ENCODE results near the gene KREMEN2.

DNA sequence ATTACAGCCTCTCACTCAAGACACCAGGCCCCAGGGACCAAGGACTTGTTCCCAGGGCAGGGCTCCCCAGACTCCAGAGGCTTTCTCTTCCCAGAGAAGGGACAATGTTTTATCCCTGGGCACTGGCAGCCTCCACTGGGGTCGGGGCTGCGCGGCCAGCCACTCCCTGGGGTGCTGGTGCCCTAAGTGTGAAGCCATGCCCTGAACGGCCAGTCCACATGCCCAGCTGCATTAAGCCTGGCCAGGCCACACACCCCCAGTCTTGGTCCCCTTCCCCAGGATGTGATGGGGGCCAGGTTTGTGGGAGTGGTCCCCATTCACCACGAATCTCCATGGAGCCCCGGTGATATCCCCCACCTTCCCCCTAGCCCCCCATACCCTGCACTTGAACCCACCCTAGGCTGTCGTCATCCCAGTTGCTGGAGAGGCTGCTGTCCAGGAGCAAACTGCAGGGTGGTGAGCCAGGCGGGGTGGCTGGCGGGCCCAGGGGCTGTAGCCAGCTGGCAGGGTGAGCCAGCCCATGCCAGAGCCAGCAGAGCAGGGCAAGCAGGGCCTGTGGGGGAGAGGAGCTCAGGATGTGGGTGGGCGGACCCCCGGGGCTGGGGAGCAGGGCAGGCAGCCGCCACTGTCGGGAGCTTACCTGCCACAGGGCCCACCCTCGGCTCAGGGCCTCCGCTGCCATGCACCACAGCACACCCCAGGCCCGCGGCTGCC, 9.7 kb downstream of the KREMEN2 start:
- no peak for TF ChIP-seq EZH2 (IDR thresholded peaks at IDR 0.05; ENCODE audit: borderline replicate concordance, low read depth, low read length, severe bottlenecking)
- TF ChIP-seq, protein P1, sequence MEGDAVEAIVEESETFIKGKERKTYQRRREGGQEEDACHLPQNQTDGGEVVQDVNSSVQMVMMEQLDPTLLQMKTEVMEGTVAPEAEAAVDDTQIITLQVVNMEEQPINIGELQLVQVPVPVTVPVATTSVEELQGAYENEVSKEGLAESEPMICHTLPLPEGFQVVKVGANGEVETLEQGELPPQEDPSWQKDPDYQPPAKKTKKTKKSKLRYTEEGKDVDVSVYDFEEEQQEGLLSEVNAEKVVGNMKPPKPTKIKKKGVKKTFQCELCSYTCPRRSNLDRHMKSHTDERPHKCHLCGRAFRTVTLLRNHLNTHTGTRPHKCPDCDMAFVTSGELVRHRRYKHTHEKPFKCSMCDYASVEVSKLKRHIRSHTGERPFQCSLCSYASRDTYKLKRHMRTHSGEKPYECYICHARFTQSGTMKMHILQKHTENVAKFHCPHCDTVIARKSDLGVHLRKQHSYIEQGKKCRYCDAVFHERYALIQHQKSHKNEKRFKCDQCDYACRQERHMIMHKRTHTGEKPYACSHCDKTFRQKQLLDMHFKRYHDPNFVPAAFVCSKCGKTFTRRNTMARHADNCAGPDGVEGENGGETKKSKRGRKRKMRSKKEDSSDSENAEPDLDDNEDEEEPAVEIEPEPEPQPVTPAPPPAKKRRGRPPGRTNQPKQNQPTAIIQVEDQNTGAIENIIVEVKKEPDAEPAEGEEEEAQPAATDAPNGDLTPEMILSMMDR (IDR thresholded peaks at IDR 0.05; ENCODE audit: extremely low read depth in 1 of 2, insufficient read depth in 1 of 2, low read depth in 1 of 2, low read length in 2 of 2): no peak
- no peak for TF ChIP-seq POLR2A (IDR thresholded peaks at IDR 0.05; ENCODE audit: low read depth, low read length)
- TF ChIP-seq, protein P2, sequence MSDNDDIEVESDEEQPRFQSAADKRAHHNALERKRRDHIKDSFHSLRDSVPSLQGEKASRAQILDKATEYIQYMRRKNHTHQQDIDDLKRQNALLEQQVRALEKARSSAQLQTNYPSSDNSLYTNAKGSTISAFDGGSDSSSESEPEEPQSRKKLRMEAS (IDR thresholded peaks at IDR 0.05; ENCODE audit: insufficient read depth, insufficient read length): no peak
- no peak for TF ChIP-seq MYC (IDR thresholded peaks at IDR 0.05; ENCODE audit: low read depth, low read length)
- no peak for TF ChIP-seq JUN (IDR thresholded peaks at IDR 0.05; ENCODE audit: borderline replicate concordance, insufficient read depth, insufficient read length, low read depth)
- no peak for TF ChIP-seq POLR2AphosphoS5 (IDR thresholded peaks at IDR 0.05; ENCODE audit: insufficient read depth, low read depth, low read length)
- no peak for TF ChIP-seq FOS (IDR thresholded peaks at IDR 0.05; ENCODE audit: borderline replicate concordance, insufficient read depth, low read length)
- no peak for TF ChIP-seq GATA2 (IDR thresholded peaks at IDR 0.05; ENCODE audit: insufficient read depth, insufficient read length, low read depth, low read length)

All from endothelial cell of umbilical vein (primary cell).